Fibroblast of lung (primary cell): Measurements from ENCODE around the gene SLC23A2.

ENCODE experiments used
- CTCF ChIP-seq, 2 donors: IDR thresholded peaks in 1 of 2; conservative IDR thresholded peaks in 1 of 2; 1 replicate in 1 of 2; 2 replicates in 1 of 2; pipeline ENCODE4 v1.5.1; 2011 to 2012; ENCODE audit warnings: low read length in 2 of 2, control low read depth in 1 of 2, inconsistent platforms in 1 of 2, low read depth in 1 of 2, mild to moderate bottlenecking in 1 of 2
- EZH2 ChIP-seq: IDR thresholded peaks from 2 replicates; pipeline ENCODE4 v1.5.1; 2012; ENCODE audit warnings: low read length, control low read depth, mild to moderate bottlenecking; ENCODE audit errors: missing control alignments

- TF ChIP-seq CTCF (conservative IDR thresholded peaks at IDR 0.05 in 1 of 2, IDR thresholded peaks at IDR 0.05 in 1 of 2; ENCODE audit: low read depth in 1 of 2, low read length in 2 of 2) (no peak), EZH2 (no peak)
These were observed 4.1 kb downstream of the SLC23A2 start for GRCh38 chr20:4997222-4997621.
